WTC11 (cell line): ENCODE measurements around the gene P2RX1. TPM values are rescaled to one million over a fixed set of nuclear protein-coding genes. Genes with fewer than 3 reads are reported as not detected.

Experiments used
- ATAC-seq: fragments of 200-7000 bp; cut with Tn5 transposase; 2 replicates; pipeline ENCODE4 v1.10.0; 2021; ENCODE audit warnings: mild to moderate bottlenecking, moderate library complexity
- CTCF ChIA-PET: fragments of 300-600 bp; sonication (Branson Sonifier 250); formaldehyde crosslinking; loops from one replicate; lab custom pipeline; 2021; ENCODE audit warnings: antibody characterized with exemption; lab: Charles Lee
- POLR2A ChIA-PET: fragments of 350-600 bp; sonication (Branson Sonifier 250); formaldehyde crosslinking; loops from one replicate; lab custom pipeline; 2021; ENCODE audit warnings: antibody characterized with exemption; lab: Charles Lee
- DNase-seq: peaks from one replicate; pipeline ENCODE4 v3.0.0; 2021; ENCODE audit warnings: low spot score
- H3K27ac Mint-ChIP-seq: 2 replicates; pipeline ENCODE4 v1.8.0; 2021; ENCODE audit warnings: mixed read lengths
- H3K27me3 Mint-ChIP-seq: 2 replicates; pipeline ENCODE4 v1.8.0; 2021; ENCODE audit warnings: low read depth, mild to moderate bottlenecking, moderate library complexity, mixed read lengths
- H3K36me3 Mint-ChIP-seq: 2 replicates; pipeline ENCODE4 v1.8.0; 2021; ENCODE audit warnings: mixed read lengths
- H3K4me1 Mint-ChIP-seq: 2 replicates; pipeline ENCODE4 v1.8.0; 2022; ENCODE audit warnings: mixed read lengths
- H3K4me3 Mint-ChIP-seq: 2 replicates; pipeline ENCODE4 v1.8.0; 2021; ENCODE audit warnings: mild to moderate bottlenecking, moderate library complexity, mixed read lengths
- H3K9me3 Mint-ChIP-seq: 2 replicates; pipeline ENCODE4 v1.8.0; 2021; ENCODE audit warnings: mixed read lengths
- CREM ChIP-seq: sonication (generic); formaldehyde crosslinking; IDR thresholded peaks from 2 replicates; pipeline ENCODE4 v1.8.1; 2022; ENCODE audit warnings: mild to moderate bottlenecking, missing genetic modification reagents, moderate library complexity
- ETV6 ChIP-seq: sonication (generic); formaldehyde crosslinking; IDR thresholded peaks from 2 replicates; pipeline ENCODE4 v1.8.1; 2022; ENCODE audit warnings: mild to moderate bottlenecking, missing genetic modification reagents
- GABPB1 ChIP-seq: sonication (generic); formaldehyde crosslinking; IDR thresholded peaks from 2 replicates; pipeline ENCODE4 v1.8.1; 2023; ENCODE audit warnings: mild to moderate bottlenecking, missing genetic modification reagents
- IRF2 ChIP-seq: sonication (generic); formaldehyde crosslinking; IDR thresholded peaks from 2 replicates; pipeline ENCODE4 v1.8.0; 2022; ENCODE audit warnings: low read depth, missing genetic modification reagents, borderline replicate concordance
- JUN ChIP-seq: sonication (generic); formaldehyde crosslinking; IDR thresholded peaks from 2 replicates; pipeline ENCODE4 v1.8.0; 2023; ENCODE audit warnings: mild to moderate bottlenecking, missing genetic modification reagents
- MXD4 ChIP-seq: fragments of 250-450 bp; sonication (Bioruptor Pico); IDR thresholded peaks from 2 replicates; pipeline ENCODE4 v1.8.0; 2021; ENCODE audit warnings: mild to moderate bottlenecking, moderate library complexity, borderline replicate concordance
- SOX15 ChIP-seq: fragments of 250-450 bp; sonication (Bioruptor Pico); IDR thresholded peaks from 2 replicates; pipeline ENCODE4 v1.9.0; 2021; ENCODE audit warnings: mild to moderate bottlenecking
- SP1 ChIP-seq: sonication (generic); formaldehyde crosslinking; conservative IDR thresholded peaks from 2 replicates; pipeline ENCODE4 v1.8.1; 2022; ENCODE audit warnings: missing genetic modification reagents
- ZNF232 ChIP-seq: sonication (generic); formaldehyde crosslinking; IDR thresholded peaks from 2 replicates; pipeline ENCODE4 v1.8.0; 2022; ENCODE audit warnings: mild to moderate bottlenecking, missing genetic modification reagents
- ZNF317 ChIP-seq: sonication (generic); formaldehyde crosslinking; IDR thresholded peaks from 2 replicates; pipeline ENCODE4 v1.8.1; 2023; ENCODE audit warnings: low read depth, mild to moderate bottlenecking, moderate library complexity, missing genetic modification reagents, borderline replicate concordance
- total RNA-seq: library from RNA; stranded (reverse); gene quantifications from 3 replicates; pipeline ENCODE4 v1.2.3, GENCODE V29; 2021
- TF ChIP-seq, protein P1 (sequence below): sonication (generic); formaldehyde crosslinking; IDR thresholded peaks from 2 replicates; pipeline ENCODE4 v1.8.1; 2023; ENCODE audit warnings: mild to moderate bottlenecking, moderate library complexity, missing genetic modification reagents
- TF ChIP-seq, protein P2 (sequence below): sonication (generic); formaldehyde crosslinking; IDR thresholded peaks from 2 replicates; pipeline ENCODE4 v1.8.0; 2023; ENCODE audit warnings: missing genetic modification reagents, mild to moderate bottlenecking, borderline replicate concordance
- TF ChIP-seq, protein P3 (sequence below): sonication (generic); formaldehyde crosslinking; IDR thresholded peaks from 2 replicates; pipeline ENCODE4 v1.8.0; 2022; ENCODE audit warnings: mild to moderate bottlenecking, missing genetic modification reagents
- TF ChIP-seq, protein P4 (sequence below): fragments of 250-450 bp; sonication (Bioruptor Pico); IDR thresholded peaks from 2 replicates; pipeline ENCODE4 v1.9.0; 2021; ENCODE audit warnings: mild to moderate bottlenecking
- TF ChIP-seq, protein P5 (sequence below): fragments of 250-450 bp; sonication (Bioruptor Pico); IDR thresholded peaks from 2 replicates; pipeline ENCODE4 v2.1.2; 2022; ENCODE audit warnings: mild to moderate bottlenecking, moderate library complexity
- TF ChIP-seq, protein P6 (sequence below): sonication (generic); formaldehyde crosslinking; IDR thresholded peaks from 2 replicates; pipeline ENCODE4 v1.8.1; 2022; ENCODE audit warnings: low read depth, missing genetic modification reagents, borderline replicate concordance
- TF ChIP-seq, protein P7 (sequence below): sonication (generic); formaldehyde crosslinking; IDR thresholded peaks from 2 replicates; pipeline ENCODE4 v1.8.1; 2023; ENCODE audit warnings: mild to moderate bottlenecking, missing genetic modification reagents

Gene P2RX1
- total RNA-seq, 1 experiment from 2014 or later = 0.07 TPM

DNA sequence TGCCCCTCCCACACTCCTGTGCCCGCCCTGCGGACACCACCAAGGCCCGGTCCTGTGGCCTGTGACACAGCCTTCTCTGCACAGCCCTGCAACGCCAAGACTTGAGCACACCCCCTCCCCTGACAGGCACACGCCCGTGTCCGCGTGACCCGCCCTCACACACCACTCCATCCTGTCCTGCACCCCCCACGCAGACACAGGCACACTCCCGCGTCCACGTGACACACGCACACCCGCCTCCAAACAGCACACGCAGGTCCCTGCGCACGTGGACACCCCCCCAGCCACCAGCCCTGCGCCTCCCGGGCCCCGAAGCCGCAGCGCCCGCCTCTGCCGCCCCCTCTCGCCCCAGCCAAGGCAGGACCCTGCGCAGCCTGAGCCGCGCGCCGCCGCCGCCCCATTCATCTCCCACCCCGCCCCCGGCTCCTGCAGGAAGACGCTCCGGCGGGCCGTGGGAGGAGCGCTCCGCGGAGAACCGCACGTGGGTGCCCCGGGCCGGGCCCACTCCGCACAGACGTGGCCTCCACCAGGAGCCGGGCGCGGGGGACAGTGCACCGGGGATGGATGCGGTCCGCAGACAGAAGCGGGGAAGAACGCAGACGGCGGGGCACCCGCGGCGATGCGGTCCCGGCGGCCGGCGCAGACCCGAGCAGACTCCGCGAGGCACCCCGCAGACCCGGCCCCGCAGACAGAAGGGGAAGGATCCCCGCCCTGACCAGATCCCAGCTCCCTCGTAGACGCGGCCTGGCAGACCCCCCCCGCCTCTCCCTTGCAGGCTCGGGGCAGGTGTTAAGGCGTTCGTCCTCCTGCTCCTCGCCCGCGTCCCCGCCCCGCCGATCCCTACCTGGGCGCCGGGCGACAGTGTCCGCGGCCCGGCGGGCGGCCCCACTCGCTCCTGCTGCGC lies 23.9 kb downstream of the P2RX1 start (continued):
- TF ChIP-seq, protein P1, sequence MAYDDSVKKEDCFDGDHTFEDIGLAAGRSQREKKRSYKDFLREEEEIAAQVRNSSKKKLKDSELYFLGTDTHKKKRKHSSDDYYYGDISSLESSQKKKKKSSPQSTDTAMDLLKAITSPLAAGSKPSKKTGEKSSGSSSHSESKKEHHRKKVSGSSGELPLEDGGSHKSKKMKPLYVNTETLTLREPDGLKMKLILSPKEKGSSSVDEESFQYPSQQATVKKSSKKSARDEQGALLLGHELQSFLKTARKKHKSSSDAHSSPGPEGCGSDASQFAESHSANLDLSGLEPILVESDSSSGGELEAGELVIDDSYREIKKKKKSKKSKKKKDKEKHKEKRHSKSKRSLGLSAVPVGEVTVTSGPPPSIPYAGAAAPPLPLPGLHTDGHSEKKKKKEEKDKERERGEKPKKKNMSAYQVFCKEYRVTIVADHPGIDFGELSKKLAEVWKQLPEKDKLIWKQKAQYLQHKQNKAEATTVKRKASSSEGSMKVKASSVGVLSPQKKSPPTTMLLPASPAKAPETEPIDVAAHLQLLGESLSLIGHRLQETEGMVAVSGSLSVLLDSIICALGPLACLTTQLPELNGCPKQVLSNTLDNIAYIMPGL (CRISPR knock-in tag) = peak; percentile 74; the same call in 1 of the 2 replicates
- TF ChIP-seq, protein P2, sequence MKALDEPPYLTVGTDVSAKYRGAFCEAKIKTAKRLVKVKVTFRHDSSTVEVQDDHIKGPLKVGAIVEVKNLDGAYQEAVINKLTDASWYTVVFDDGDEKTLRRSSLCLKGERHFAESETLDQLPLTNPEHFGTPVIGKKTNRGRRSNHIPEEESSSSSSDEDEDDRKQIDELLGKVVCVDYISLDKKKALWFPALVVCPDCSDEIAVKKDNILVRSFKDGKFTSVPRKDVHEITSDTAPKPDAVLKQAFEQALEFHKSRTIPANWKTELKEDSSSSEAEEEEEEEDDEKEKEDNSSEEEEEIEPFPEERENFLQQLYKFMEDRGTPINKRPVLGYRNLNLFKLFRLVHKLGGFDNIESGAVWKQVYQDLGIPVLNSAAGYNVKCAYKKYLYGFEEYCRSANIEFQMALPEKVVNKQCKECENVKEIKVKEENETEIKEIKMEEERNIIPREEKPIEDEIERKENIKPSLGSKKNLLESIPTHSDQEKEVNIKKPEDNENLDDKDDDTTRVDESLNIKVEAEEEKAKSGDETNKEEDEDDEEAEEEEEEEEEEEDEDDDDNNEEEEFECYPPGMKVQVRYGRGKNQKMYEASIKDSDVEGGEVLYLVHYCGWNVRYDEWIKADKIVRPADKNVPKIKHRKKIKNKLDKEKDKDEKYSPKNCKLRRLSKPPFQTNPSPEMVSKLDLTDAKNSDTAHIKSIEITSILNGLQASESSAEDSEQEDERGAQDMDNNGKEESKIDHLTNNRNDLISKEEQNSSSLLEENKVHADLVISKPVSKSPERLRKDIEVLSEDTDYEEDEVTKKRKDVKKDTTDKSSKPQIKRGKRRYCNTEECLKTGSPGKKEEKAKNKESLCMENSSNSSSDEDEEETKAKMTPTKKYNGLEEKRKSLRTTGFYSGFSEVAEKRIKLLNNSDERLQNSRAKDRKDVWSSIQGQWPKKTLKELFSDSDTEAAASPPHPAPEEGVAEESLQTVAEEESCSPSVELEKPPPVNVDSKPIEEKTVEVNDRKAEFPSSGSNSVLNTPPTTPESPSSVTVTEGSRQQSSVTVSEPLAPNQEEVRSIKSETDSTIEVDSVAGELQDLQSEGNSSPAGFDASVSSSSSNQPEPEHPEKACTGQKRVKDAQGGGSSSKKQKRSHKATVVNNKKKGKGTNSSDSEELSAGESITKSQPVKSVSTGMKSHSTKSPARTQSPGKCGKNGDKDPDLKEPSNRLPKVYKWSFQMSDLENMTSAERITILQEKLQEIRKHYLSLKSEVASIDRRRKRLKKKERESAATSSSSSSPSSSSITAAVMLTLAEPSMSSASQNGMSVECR (CRISPR knock-in tag) = no peak
- TF ChIP-seq SOX15 (CRISPR knock-in tag) (no peak), ZNF232 (no peak), IRF2 (CRISPR knock-in tag) (no peak)
- TF ChIP-seq, protein P3, sequence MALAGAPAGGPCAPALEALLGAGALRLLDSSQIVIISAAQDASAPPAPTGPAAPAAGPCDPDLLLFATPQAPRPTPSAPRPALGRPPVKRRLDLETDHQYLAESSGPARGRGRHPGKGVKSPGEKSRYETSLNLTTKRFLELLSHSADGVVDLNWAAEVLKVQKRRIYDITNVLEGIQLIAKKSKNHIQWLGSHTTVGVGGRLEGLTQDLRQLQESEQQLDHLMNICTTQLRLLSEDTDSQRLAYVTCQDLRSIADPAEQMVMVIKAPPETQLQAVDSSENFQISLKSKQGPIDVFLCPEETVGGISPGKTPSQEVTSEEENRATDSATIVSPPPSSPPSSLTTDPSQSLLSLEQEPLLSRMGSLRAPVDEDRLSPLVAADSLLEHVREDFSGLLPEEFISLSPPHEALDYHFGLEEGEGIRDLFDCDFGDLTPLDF (CRISPR knock-in tag) = no peak

DNA sequence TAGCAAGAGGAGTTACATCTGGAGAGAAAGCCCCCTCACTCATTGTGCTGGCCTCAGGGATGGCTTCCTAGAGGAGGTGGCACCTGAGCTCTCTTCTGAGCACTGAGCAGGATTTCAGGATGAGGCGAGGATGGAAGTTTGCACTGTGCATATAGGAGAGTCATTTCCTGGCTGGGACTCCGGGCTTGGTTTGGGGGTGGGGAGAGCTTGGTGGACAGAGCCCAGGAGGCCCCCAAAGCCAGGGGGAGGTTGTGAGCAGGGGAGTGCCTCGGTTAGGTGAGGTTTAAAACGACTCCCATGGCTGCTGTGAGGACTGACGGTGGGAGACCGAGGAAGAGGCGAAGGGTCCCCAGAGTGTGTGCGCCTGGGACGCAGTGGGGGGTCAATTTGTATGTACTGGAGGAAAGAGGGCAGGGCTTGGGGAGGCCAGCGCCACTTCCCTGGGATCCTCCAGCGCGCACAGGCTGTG lies 24.6 kb downstream of the P2RX1 start:
- POLR2A ChIA-PET = no interaction called here
- TF ChIP-seq, protein P4, sequence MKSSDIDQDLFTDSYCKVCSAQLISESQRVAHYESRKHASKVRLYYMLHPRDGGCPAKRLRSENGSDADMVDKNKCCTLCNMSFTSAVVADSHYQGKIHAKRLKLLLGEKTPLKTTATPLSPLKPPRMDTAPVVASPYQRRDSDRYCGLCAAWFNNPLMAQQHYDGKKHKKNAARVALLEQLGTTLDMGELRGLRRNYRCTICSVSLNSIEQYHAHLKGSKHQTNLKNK = no peak
- peak; percentile 36; the same call in 1 of the 2 replicates for TF ChIP-seq ETV6 (CRISPR knock-in tag)

DNA sequence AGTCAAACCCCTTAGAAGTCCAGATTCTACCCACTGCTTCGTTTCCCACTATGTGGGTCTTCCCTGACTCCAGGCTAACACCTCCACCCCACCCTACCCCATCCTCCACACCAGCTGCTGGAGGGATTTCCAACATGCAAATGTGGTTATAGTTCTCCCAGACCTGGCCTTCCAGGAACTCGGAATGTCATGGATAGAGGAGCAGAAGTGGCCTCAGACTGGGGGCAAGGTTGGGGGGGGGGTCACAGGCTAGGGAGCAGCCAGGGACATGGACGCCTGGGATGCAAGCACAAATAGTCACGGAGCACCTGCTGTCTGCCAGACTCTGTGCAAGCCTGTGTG lies 25.4 kb downstream of the P2RX1 start:
- DNase-seq (no peak), ATAC-seq (no peak)
- CTCF ChIA-PET = interaction anchor here (0.6 to 2.8 kb wide), 8 partner anchors 9 to 153 kb away, joined by 3 to 13 read pairs (median 3); partner anchors contain the start of gene NCBP3
- H3K27ac Mint-ChIP-seq = no peak overlapping the region; the same call in 1 of the 2 replicates
- no peak for TF ChIP-seq JUN
- no peak for TF ChIP-seq MXD4 (CRISPR knock-in tag)
- TF ChIP-seq SP1 = no peak
- TF ChIP-seq, protein P5, sequence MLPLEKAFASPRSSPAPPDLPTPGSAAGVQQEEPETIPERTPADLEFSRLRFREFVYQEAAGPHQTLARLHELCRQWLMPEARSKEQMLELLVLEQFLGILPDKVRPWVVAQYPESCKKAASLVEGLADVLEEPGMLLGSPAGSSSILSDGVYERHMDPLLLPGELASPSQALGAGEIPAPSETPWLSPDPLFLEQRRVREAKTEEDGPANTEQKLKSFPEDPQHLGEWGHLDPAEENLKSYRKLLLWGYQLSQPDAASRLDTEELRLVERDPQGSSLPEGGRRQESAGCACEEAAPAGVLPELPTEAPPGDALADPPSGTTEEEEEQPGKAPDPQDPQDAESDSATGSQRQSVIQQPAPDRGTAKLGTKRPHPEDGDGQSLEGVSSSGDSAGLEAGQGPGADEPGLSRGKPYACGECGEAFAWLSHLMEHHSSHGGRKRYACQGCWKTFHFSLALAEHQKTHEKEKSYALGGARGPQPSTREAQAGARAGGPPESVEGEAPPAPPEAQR (CRISPR knock-in tag) = no peak
- TF ChIP-seq, protein P6, sequence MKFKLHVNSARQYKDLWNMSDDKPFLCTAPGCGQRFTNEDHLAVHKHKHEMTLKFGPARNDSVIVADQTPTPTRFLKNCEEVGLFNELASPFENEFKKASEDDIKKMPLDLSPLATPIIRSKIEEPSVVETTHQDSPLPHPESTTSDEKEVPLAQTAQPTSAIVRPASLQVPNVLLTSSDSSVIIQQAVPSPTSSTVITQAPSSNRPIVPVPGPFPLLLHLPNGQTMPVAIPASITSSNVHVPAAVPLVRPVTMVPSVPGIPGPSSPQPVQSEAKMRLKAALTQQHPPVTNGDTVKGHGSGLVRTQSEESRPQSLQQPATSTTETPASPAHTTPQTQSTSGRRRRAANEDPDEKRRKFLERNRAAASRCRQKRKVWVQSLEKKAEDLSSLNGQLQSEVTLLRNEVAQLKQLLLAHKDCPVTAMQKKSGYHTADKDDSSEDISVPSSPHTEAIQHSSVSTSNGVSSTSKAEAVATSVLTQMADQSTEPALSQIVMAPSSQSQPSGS (CRISPR knock-in tag) = no peak
- TF ChIP-seq ZNF317 (CRISPR knock-in tag) = no peak
- TF ChIP-seq, protein P7, sequence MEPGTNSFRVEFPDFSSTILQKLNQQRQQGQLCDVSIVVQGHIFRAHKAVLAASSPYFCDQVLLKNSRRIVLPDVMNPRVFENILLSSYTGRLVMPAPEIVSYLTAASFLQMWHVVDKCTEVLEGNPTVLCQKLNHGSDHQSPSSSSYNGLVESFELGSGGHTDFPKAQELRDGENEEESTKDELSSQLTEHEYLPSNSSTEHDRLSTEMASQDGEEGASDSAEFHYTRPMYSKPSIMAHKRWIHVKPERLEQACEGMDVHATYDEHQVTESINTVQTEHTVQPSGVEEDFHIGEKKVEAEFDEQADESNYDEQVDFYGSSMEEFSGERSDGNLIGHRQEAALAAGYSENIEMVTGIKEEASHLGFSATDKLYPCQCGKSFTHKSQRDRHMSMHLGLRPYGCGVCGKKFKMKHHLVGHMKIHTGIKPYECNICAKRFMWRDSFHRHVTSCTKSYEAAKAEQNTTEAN (CRISPR knock-in tag) = no peak
- TF ChIP-seq CREM (CRISPR knock-in tag) = no peak
- TF ChIP-seq IRF2 (CRISPR knock-in tag) = no peak
- no peak for TF ChIP-seq GABPB1 (CRISPR knock-in tag)
- TF ChIP-seq, all 79 proteins: peak for 0
- peaks cover 34% of the 10 kb centered on the region for H3K4me1 Mint-ChIP-seq
- POLR2A ChIA-PET = no interaction called here
- no peaks in the 10 kb centered on the region for H3K9me3 Mint-ChIP-seq
- H3K36me3 Mint-ChIP-seq = no peaks in the 10 kb centered on the region
- H3K27me3 Mint-ChIP-seq = peaks cover 7% of the 10 kb centered on the region; the same call in 1 of the 2 replicates
- peak overlapping the region; percentile 67; the same call in 1 of the 2 replicates for H3K4me3 Mint-ChIP-seq

More for the DNA sequence above, 24.6 kb downstream of the P2RX1 start:
- Mint-ChIP-seq H3K4me3 (peak overlapping the region; percentile 67), H3K4me1 (peaks cover 34% of the 10 kb centered on the region), H3K9me3 (no peaks in the 10 kb centered on the region), H3K27me3 (peaks cover 7% of the 10 kb centered on the region; the same call in 1 of the 2 replicates), H3K36me3 (no peaks in the 10 kb centered on the region), H3K27ac (0 out of 2 replicates have a peak overlapping the region, but pooled peaks have one; percentile 2)
- CTCF ChIA-PET = interaction anchor here (0.6 to 2.8 kb wide), 5 partner anchors 10 to 48 kb away, joined by 3 to 13 read pairs (median 4); no protein-coding TSS in a partner anchor
- DNase-seq (peak; percentile 59), ATAC-seq (no peak)
